Cardiac fibroblast (primary cell): ENCODE results near the gene ACAP3.

Experiments used
- DNase-seq, 2 donors: peaks; one replicate each; pipeline versions ENCODE4 v3.0.0 to v3.0.0-alpha.2; 2010; ENCODE audit warnings: low read depth in 2 of 2
- H3K4me3 ChIP-seq, 2 donors: replicated peaks in 1 of 2; 1 replicate in 1 of 2; 2 replicates in 1 of 2; pipeline ENCODE4 v1.5.1; 2011; ENCODE audit warnings: low read depth in 2 of 2, low read length in 2 of 2, mild to moderate bottlenecking in 2 of 2, moderate library complexity in 1 of 2
- TF ChIP-seq, protein P1 (sequence below): IDR thresholded peaks from one replicate; pipeline ENCODE4 v1.5.1; 2011; ENCODE audit warnings: low read depth, mild to moderate bottlenecking, low read length, inconsistent platforms

Gene ACAP3

DNA sequence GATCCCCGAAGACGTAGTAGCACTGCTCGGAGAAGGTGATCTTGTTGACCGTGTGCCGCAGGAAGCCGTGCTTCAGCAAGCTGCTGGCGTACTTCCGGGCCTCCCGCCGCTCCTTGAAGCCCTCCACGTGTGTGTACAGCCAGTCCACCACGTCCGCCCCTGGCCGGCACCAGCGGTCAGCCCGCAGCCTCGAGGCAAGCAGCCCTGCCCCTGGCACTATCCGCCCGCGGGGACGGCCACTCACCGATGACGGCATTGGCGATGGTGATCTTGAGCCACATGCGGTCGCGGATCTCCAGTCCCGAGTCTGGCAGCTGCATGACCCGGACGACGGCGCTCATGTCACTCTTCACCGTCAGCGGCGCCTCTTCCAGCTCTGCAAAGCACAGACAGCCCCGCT is 30.5 kb upstream of the ACAP3 start:
- H3K4me3 ChIP-seq: no peak overlapping the region
- TF ChIP-seq, protein P1, sequence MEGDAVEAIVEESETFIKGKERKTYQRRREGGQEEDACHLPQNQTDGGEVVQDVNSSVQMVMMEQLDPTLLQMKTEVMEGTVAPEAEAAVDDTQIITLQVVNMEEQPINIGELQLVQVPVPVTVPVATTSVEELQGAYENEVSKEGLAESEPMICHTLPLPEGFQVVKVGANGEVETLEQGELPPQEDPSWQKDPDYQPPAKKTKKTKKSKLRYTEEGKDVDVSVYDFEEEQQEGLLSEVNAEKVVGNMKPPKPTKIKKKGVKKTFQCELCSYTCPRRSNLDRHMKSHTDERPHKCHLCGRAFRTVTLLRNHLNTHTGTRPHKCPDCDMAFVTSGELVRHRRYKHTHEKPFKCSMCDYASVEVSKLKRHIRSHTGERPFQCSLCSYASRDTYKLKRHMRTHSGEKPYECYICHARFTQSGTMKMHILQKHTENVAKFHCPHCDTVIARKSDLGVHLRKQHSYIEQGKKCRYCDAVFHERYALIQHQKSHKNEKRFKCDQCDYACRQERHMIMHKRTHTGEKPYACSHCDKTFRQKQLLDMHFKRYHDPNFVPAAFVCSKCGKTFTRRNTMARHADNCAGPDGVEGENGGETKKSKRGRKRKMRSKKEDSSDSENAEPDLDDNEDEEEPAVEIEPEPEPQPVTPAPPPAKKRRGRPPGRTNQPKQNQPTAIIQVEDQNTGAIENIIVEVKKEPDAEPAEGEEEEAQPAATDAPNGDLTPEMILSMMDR: no peak
- DNase-seq: no peak

DNA sequence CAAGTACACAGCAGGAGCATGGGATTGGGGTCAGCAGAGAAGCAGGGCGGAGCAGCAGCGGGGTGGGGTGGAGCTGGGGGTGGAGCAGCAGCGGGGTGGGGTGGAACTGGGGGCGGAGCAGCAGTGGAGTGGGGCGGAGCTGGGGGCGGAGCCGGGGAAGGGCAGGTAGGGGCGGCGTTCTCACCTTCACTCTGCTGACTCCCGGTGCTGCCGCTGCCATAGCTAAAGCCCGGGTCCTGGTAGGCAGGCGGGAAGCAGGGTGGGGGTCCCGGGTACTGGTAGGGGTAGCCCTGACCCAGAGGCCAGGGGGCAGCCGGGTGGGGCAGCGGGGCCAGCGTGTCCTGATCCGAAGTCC is 30.0 kb upstream of the ACAP3 start:
- TF ChIP-seq, protein P1: no peak
- H3K4me3 ChIP-seq: no peak overlapping the region
- no peak for DNase-seq

DNA sequence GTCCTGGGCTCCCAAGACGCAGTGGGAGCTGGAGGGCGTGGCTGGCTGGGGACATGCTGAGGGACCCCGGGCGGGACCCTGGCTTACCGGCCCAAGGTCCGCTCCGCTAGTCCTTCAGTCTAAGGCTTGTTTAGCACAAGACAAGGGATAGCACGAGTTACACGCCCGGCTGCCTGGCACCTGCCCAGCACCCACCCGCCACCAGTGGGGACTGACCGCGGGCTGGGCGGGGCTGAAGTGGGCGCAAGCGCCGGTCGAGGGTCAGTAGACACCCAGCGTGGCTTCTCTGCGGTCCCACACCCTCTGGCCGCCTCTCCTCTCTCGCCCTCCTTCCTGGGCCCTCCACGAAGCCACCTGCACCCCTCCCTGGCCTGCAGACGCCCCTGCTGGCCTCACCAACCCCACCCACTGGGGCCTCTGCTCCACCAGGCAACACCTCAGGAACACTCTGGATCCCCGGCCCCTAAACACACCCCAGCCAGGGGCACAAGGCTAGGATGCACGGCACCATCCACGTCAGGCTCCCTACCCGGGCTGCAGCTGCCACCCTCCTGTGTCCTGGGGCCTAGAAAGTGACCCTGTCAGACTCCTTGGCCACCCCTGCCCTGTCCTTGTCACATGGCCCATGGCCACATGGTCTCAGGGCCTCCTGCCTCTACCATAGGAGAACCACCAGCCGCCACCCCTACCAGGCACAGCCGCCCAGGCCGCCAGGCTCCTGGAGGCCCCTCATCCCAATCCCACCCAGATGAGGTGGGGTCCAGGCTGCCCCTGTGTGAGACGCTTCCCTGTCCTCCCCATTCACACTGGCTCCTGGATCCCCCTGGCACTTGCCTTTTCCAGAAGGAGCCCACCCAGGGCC is 29.4 kb upstream of the ACAP3 start:
- H3K4me3 ChIP-seq: no peak overlapping the region
- TF ChIP-seq, protein P1: no peak
- no peak for DNase-seq

DNA sequence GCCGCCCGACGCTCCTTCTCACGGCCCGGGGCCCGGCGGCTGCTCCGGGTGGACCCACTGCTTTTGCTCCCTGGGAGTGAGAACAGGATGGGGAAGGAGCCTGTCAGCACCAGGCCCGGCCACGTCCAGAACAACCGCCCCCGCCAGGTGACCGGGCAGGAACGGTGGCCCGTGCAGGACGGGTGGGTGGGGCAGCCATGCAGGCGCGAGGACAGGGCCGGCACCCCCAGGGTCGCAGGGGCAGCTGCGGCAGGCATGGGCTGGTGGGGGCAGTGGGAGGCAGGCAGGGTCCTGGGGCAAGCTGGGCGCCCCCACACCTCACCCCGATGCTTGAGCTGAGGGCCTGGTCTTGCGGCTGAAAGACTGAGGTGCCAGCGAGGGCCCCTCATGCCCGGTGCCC is 28.7 kb upstream of the ACAP3 start:
- TF ChIP-seq, protein P1: no peak
- no peak overlapping the region for H3K4me3 ChIP-seq

DNA sequence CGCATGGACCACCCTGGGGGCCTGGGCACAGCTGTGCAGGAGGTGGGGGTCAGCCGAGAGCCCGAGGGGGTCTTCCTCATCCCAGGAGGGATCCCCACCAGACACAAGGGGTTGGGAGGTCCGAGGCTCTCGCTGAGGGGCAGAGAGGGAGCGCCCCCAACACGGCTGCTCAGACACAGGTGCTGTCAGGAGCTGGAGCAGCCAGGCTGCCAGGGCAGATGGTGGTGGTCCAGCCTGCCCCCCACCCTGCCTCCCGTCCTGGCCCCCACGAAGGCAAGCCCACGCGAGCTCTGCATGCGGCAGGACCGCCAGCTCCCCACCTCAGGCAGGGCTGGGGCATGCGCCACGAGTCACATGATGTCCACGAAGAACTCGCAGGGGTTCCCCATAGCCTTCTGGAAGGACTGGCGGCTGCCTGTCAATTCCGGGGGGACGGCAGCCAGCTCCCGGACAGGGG is 28.1 kb upstream of the ACAP3 start:
- no peak for DNase-seq
- TF ChIP-seq, protein P1: no peak
- no peak overlapping the region for H3K4me3 ChIP-seq

More for the DNA sequence above, 28.7 kb upstream of the ACAP3 start:
- no peak for DNase-seq

DNA sequence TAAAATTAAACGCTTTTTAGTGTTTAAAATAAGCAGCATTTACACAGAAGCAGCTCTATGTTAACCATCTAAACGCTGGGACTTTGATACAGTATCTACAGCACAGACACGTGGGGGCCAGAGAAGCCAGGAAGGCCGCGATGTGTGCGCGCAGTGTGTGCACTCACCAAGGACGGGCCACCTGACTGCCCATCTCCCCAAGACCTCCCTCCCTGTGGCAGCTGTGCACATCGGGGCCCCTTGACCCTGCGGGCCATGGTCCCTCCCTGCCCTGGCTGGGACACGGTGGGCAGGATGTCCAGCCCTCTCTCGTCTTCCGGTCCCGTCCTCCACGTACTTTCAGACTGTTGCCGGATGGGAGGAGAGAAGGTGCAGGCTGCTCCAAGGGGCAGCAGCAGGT is 27.6 kb upstream of the ACAP3 start:
- DNase-seq: no peak
- TF ChIP-seq, protein P1: no peak
- no peak overlapping the region for H3K4me3 ChIP-seq
